HG03039 (cell line): Measurements from ENCODE around the gene TM4SF20.
"Not testable (repeated sequence)": the region's sequence is repeated elsewhere in the genome, so short reads cannot be mapped to it uniquely, and the experiment has no call there.

Experiments used
- ATAC-seq: cut with Tn5 transposase; IDR thresholded peaks from one replicate; pipeline ENCODE4 v1.9.1; 2021; ENCODE audit warnings: mild to moderate bottlenecking, moderate library complexity; ENCODE audit not compliant: unreplicated experiment

The TM4SF20 gene

GRCh38 chr2:227398684-227399670 lies 19.9 kb upstream of the TM4SF20 start:
- ATAC-seq: no peak

DNA sequence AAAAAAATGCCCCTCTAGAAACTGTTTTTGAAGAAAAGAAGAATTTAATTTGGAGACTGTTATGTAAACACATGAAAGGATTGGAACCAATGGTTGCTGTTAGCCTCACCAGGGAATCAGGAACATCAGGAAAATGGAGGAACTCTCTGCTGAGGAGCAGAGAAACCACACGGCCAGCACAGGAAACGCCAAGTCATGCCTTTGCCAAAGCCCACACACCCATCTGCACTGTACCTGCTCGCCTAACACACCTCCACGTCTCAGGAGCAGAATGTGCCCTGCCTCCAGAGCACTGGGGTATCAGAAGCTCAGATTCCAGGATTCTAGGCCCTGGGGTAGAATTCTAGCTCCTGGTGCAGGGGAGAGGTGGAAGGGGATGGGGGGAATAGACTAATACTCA lies 18.5 kb upstream of the TM4SF20 start:
- ATAC-seq: no peak

GRCh38 chr2:227395556-227395955 lies 16.4 kb upstream of the TM4SF20 start:
- no peak for ATAC-seq

DNA sequence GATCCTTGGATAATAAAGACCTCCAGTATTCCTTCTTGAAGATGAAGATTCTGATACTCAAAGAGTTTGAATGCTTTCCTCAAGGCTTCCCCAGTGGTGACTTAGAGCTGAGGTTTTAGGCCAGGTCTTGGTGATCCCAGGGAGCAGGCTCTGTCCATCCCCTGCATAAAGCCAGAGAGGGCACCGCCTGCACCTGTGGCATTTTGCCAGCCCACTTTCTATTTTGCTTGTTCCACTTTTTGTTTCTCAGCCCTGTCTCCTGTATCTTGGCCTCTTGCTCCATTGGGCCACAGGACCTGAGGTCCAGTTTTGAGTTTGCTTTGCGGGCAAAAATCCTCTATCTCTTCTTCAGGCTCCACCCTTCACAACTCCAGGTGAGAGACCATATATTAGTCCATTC lies 15.3 kb upstream of the TM4SF20 start:
- no peak for ATAC-seq

GRCh38 chr2:227390468-227391256 lies 11.6 kb upstream of the TM4SF20 start:
- no peak for ATAC-seq

DNA sequence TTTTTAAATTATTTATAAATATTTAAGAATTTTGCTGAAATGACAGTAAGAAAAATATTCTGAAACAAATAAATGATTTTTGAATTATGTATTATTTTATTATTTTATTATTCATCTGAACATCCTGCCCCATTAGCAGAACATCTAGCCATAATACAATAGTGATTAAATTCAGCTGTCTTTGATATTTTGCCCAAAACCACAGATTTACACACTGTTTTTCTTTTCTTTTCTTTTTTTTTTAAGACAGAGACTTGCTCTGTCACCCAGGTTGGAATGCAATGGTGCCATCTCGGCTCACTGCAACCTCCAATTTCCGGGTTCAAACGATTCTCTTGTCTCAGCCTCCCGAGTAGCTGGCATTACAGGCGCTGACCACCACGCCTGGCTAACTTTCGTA lies 10.6 kb upstream of the TM4SF20 start:
- no peak for ATAC-seq

DNA sequence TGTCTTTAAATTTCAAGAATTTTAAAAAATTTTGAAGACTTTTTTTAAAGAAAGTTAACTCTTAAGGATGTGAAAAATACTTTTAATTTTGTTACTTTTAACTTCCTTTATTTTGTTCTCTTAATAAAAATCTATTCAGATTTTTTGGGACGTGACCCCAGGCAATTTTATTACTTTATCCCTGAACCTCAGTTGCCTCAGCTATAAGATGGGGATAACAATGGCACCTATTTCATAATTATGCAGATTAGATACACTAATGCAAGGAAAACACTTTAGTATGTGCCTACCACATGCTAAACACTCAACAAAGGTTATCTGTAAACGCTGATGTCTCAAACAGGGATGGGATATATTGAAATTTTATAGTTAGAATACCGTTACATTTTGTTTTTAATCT lies 10.1 kb upstream of the TM4SF20 start:
- ATAC-seq: no peak

DNA sequence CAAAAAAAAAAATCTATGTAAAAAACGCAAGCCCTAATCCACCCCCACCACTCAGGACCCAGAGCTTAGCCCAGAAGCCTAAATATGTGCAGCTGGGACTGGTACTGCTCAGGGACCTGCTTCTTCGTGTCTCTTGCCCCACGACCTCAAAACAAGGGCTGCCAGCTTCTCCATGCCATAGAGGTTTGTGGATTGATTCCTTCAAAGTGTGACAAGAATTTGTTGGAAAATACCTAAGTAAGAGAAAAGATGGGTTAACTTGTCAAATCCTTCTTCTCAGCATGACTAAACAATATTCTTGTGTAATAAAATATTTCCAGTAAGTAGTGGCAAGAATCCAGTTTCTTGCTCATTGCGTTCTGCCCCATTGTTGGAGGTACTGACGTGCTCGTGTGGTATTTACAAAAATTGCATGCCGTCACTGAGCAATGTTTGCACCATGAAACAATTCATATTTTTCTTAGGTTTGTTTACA lies 9.5 kb upstream of the TM4SF20 start:
- no peak for ATAC-seq

GRCh38 chr2:227387583-227387982 lies 8.5 kb upstream of the TM4SF20 start, which contains the start of gene SCYGR1:
Gene SCYGR1, minus strand, starts transcription at chr2:227387949. Its CDS starts 0 bp downstream, at chr2:227387949.
- ATAC-seq: not testable (repeated sequence)

DNA sequence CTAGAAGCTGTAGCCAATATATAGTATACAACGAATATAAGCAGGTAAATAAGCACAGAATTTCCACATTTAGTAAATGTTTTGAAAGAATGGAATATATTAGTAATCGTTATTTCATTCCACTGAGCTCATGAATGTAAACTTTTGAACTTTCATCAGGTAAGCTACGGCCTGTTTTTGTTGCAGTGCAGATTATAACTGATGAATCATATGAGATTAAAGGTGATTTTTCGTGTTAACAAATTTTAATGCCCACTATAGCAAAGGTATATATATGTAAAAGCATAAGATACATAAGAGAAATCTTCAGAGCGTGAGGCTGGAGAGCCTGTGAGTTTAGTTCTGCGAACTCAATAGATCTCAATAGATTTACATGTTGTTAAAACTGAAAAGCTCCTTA lies 7.5 kb upstream of the TM4SF20 start:
- ATAC-seq: no peak

GRCh38 chr2:227383686-227384085 lies 4.6 kb upstream of the TM4SF20 start:
- ATAC-seq: no peak

- ATAC-seq: not testable (repeated sequence)
Observed at GRCh38 chr2:227382241-227382835, 3.2 kb upstream of the TM4SF20 start.

DNA sequence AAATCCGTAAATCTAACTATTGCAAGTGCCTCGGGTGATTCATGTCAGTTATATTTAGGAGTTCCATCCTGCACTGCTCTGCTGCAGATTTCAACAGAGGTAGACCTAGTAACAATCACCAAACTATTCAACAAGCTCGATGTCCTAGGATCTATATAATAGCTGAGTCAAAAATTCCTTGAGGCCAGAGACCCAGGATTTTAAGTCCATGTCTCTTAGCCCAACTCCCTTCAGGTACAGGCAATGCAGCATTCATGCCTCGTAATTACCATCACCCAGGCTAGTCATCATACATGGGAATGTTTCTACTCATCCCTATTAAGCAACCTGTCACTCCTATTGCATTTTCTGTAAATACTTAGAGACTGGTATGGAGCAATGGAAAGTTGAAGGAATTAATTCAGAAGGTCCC lies 729 bp downstream of the TM4SF20 start:
- ATAC-seq: no peak

DNA sequence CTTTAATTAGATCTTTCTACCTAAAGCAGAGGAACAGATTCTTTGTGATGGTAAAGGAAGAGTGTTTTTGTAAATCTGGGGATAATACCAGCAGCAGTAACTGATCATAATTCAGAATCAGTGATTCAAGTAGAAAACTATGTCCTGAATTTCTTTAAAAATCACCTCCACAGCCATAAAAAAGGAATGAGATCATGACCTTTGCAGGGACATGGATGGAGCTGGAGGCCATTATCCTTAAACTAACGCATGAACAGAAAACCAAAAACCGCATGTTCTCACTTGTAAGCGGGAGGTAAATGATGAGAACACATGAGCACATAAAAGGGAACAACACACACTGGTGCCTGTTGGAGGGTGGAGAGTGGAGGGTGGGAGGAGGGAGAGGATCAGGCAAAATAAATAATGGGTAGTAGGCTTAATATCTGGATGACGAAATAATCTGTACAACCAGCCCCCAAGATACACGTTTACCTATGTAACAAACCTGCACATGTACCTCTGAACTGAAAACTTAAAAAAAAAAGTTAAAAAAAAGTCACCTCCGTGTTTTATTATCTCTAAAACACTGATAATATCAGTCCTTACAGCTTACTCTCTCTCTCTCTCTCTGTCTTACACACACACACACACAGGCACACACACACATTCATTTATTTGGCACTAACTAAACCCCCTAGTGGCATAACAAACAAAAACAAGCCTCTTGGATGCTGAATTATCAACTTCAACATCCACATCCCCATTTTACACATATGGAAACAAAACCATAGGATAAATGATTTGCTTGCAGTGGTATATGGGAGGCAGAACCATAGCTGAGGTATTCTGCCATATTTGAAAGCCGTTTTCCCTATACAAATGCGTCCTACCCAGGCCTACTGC lies 1.4 kb downstream of the TM4SF20 start:
- ATAC-seq: no peak

GRCh38 chr2:227376656-227377396 lies 2.3 kb downstream of the TM4SF20 start:
- no peak for ATAC-seq

- no peak for ATAC-seq
Observed at GRCh38 chr2:227374158-227374557, 4.9 kb downstream of the TM4SF20 start.

- no peak for ATAC-seq
Observed at GRCh38 chr2:227373389-227373788, 5.7 kb downstream of the TM4SF20 start.

GRCh38 chr2:227370791-227371312 lies 8.3 kb downstream of the TM4SF20 start:
- ATAC-seq: no peak

DNA sequence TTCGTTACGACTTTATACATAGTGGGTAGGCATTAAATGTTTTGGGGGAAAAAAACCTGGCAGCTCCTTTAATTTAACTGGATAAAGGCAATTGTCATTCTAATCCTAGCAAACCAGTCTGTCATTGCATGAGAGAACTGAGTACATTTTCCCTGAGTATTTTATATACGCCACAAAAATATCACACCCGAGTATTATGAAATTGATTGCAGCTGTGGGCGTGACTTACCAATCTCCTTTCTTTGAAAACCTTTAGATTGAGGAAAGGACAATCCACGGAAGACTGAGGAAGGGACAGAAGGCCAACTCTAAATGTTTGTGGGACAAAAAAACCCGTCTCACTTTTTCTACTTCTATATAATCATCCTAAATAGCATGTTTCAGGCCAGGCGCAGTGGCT lies 9.0 kb downstream of the TM4SF20 start:
- no peak for ATAC-seq
